Measurements from ENCODE around the gene IL36RN.

GRCh38 chr2:113012436-113013335, 46.3 kb upstream of the IL36RN start:
- TF ChIP-seq CTCF (IDR thresholded peaks at IDR 0.05; ENCODE audit: poor library complexity, severe bottlenecking) (no peak), POLR2AphosphoS5 (IDR thresholded peaks at IDR 0.05) (no peak)
